ENCODE results near the gene DNAH2.

DNA sequence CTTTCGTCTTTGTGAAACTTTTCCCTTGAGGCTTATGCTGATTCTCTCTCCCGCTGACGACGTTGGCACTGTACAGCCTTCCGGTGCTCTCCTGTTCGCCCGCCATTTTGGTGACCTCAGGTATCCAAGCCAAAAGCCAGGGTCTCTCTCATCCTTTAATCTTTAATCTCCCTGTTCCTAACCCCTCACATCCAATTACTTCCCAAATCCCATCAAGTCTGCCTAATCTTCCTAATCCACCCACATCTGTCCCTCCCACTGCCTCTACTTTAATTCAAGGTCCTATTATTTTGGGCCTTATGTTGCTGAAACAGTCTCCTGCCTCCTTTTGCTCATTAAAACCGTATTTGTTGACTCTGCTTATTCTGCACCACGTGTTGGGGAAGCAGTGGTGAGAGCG lies 22.0 kb upstream of the DNAH2 start:
- TF ChIP-seq, protein P1, sequence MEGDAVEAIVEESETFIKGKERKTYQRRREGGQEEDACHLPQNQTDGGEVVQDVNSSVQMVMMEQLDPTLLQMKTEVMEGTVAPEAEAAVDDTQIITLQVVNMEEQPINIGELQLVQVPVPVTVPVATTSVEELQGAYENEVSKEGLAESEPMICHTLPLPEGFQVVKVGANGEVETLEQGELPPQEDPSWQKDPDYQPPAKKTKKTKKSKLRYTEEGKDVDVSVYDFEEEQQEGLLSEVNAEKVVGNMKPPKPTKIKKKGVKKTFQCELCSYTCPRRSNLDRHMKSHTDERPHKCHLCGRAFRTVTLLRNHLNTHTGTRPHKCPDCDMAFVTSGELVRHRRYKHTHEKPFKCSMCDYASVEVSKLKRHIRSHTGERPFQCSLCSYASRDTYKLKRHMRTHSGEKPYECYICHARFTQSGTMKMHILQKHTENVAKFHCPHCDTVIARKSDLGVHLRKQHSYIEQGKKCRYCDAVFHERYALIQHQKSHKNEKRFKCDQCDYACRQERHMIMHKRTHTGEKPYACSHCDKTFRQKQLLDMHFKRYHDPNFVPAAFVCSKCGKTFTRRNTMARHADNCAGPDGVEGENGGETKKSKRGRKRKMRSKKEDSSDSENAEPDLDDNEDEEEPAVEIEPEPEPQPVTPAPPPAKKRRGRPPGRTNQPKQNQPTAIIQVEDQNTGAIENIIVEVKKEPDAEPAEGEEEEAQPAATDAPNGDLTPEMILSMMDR (IDR thresholded peaks at IDR 0.05): no peak
- no peak for TF ChIP-seq POLR2A (IDR thresholded peaks at IDR 0.05)

Measured in testis (tissue), 2 donors.